Sigmoid colon (tissue), 7 donors: Measurements from ENCODE around the gene FOXN4. TPM values are rescaled to one million over a fixed set of nuclear protein-coding genes. Genes with fewer than 3 reads are reported as not detected.

ENCODE experiments used
- DNase-seq: peaks from one replicate; pipeline ENCODE4 v3.0.0-alpha.2; 2019
- H3K27ac ChIP-seq, 4 donors: fragments of 200-600 bp; sonication (generic); one replicate each; pipeline ENCODE4 v1.5.1; 2016 to 2019; ENCODE audit warnings: mild to moderate bottlenecking in 1 of 4
- H3K27me3 ChIP-seq, 3 donors: fragments of 200-600 bp; sonication (generic); one replicate each; pipeline ENCODE4 v1.5.1; 2019; ENCODE audit warnings: mild to moderate bottlenecking in 1 of 3
- H3K36me3 ChIP-seq, 4 donors: fragments of 200-600 bp; sonication (generic); one replicate each; pipeline ENCODE4 v1.5.1; 2016 to 2019
- H3K4me1 ChIP-seq, 4 donors: fragments of 200-600 bp; sonication (generic); one replicate each; pipeline ENCODE4 v1.5.1; 2017 to 2019
- H3K4me3 ChIP-seq, 4 donors: fragments of 200-600 bp; sonication (generic); one replicate each; pipeline ENCODE4 v1.5.1; 2017 to 2019; ENCODE audit warnings: mild to moderate bottlenecking in 2 of 4, moderate library complexity in 1 of 4
- H3K9me3 ChIP-seq, 4 donors: fragments of 200-600 bp in 3 of 4; sonication (generic) in 3 of 4; one replicate each; pipeline versions ENCODE4 v1.5.1 to v1.6.1; 2013 to 2019
- CTCF ChIP-seq, 4 experiments: fragments of 450-650 bp in 3 of 4; fragments of 200-600 bp in 1 of 4; IDR thresholded peaks; one replicate each; pipeline ENCODE4 v1.5.1; 2016 to 2019; ENCODE audit warnings: antibody characterized with exemption in 4 of 4, mild to moderate bottlenecking in 3 of 4, moderate library complexity in 2 of 4
- EP300 ChIP-seq, 4 donors: sonication (generic); formaldehyde crosslinking; IDR thresholded peaks; one replicate each; pipeline ENCODE4 v1.6.1; 2017; ENCODE audit warnings: antibody characterized with exemption in 4 of 4
- POLR2A ChIP-seq, 2 donors: fragments of 450-650 bp; IDR thresholded peaks; one replicate each; pipeline ENCODE4 v1.6.1; 2016; ENCODE audit warnings: antibody characterized with exemption in 2 of 2, mild to moderate bottlenecking in 2 of 2, moderate library complexity in 2 of 2
- POLR2AphosphoS5 ChIP-seq, 4 donors: sonication (generic); formaldehyde crosslinking; IDR thresholded peaks; one replicate each; pipeline ENCODE4 v1.6.1; 2017; ENCODE audit warnings: antibody characterized with exemption in 4 of 4
- WGBS, 2 donors: extraction: QIAGEN DNeasy Blood & Tissue Kit; methylation state at CpG; one replicate each; pipeline ENCODE4 v1.1.7; 2013; 5-methylcytosine and 5-hydroxymethylcytosine counted together
- intact Hi-C: fragments of 100-400 bp; cut with DNase I; formaldehyde crosslinking; loops from one replicate; pipeline ENCODE4 v1.15.1; 2023
- polyA plus RNA-seq, 3 donors: library from polyadenylated mRNA; stranded (reverse); fragments of 200-250 nt; gene quantifications; one replicate each; pipeline ENCODE4 v1.2.3, GENCODE V29; 2013
- total RNA-seq, 4 donors: library from RNA; depleted of rRNA; stranded (reverse); fragments of >200 nt; gene quantifications; one replicate each; pipeline ENCODE4 v1.1.0, GENCODE V29; 2016
- donor health status: healthy with polysubstance abuse.
- donor health status: Bipolar disorder and iron deficiency.
- donor health status: healthy.

Gene FOXN4
- total and polyA plus RNA-seq, 7 donors = 0.06 to 1.9 (median 0.41) TPM; not detected in 4

- Histone ChIP-seq H3K36me3 (peaks cover 76 to 99% (median 91%) of the 10 kb centered on the region in 4 donors), H3K27me3 (no peaks in the 10 kb centered on the region), H3K4me1 (no peaks in the 10 kb centered on the region), H3K4me3 (no peak overlapping the region), H3K9me3 (no peaks in the 10 kb centered on the region), H3K27ac (no peak overlapping the region)
- TF ChIP-seq CTCF (IDR thresholded peaks at IDR 0.05) = no peak
- no peak for TF ChIP-seq POLR2A (IDR thresholded peaks at IDR 0.05)
- no peak for TF ChIP-seq POLR2AphosphoS5 (IDR thresholded peaks at IDR 0.05)
- TF ChIP-seq EP300 (IDR thresholded peaks at IDR 0.05) = no peak
- intact Hi-C loops = no loop called here
- 94 to 97% methylated on average over 4 of the region's 4 CpGs for WGBS, 2 donors
- DNase-seq = no peak
These were observed 80.4 kb downstream of the FOXN4 start for GRCh38 chr12:109228664-109229063.

Other genes starting within 250 kb of the FOXN4 start
- gene ALKBH2, start 215.8 kb downstream of the FOXN4 start, total RNA-seq = 10 to 100 TPM; 11.6 to 29.3 (median 16.5) TPM
- gene ALKBH2, start 215.8 kb downstream of the FOXN4 start, polyA plus RNA-seq = 10 to 100 TPM in 2 of 3 donors, 1 to 10 TPM in 1; 5.3 to 17.9 (median 14.4) TPM
- 10 to 100 TPM; 11.9 to 17.1 (median 12.1) TPM for gene UNG, start 211.7 kb downstream of the FOXN4 start, total RNA-seq
- 10 to 100 TPM; 27.0 to 34.8 (median 28.9) TPM for gene UNG, start 211.7 kb downstream of the FOXN4 start, polyA plus RNA-seq
- 100 to 1,000 TPM; 116 to 295 (median 161) TPM for gene ACACB, start 192.7 kb downstream of the FOXN4 start, total RNA-seq
- 10 to 100 TPM in 1 of 3 donors, 1 to 10 TPM in 2; 5.3 to 36.0 (median 5.4) TPM for gene ACACB, start 192.7 kb downstream of the FOXN4 start, polyA plus RNA-seq
- gene MYO1H, start 38.6 kb upstream of the FOXN4 start, total RNA-seq = not detected
- gene MYO1H, start 38.6 kb upstream of the FOXN4 start, polyA plus RNA-seq = under 1 TPM in 1 of 3 donors, not detected in 2; 0.07 TPM
- gene KCTD10, start 168.0 kb upstream of the FOXN4 start, total RNA-seq = 100 to 1,000 TPM in 2 of 4 donors, 10 to 100 TPM in 2; 82.8 to 123 (median 101) TPM
- gene KCTD10, start 168.0 kb upstream of the FOXN4 start, polyA plus RNA-seq = 10 to 100 TPM; 53.5 to 79.8 (median 54.2) TPM
- 10 to 100 TPM; 48.4 to 67.7 (median 56.2) TPM for gene UBE3B, start 168.3 kb upstream of the FOXN4 start, total RNA-seq
- 10 to 100 TPM; 15.3 to 20.8 (median 16.2) TPM for gene UBE3B, start 168.3 kb upstream of the FOXN4 start, polyA plus RNA-seq